ENCODE results near the gene DKK1.
"Not testable (repeated sequence)": the region's sequence is repeated elsewhere in the genome, so short reads cannot be mapped to it uniquely, and the experiment has no call there.

Gene DKK1

GRCh38 chr10:52318136-52318701 lies 4.1 kb downstream of the DKK1 start:
- no peak for DNase-seq (ENCODE audit: low spot score)

- DNase-seq (ENCODE audit: low spot score) = peak; percentile 53
These were observed 4.9 kb downstream of the DKK1 start for GRCh38 chr10:52318822-52319464.

- peak; percentile 18 for DNase-seq (ENCODE audit: low spot score)
These were observed 5.8 kb downstream of the DKK1 start for GRCh38 chr10:52319926-52320325.

GRCh38 chr10:52322323-52322722 lies 8.2 kb downstream of the DKK1 start:
- no peak for DNase-seq (ENCODE audit: low spot score)

GRCh38 chr10:52322936-52323335 lies 8.9 kb downstream of the DKK1 start:
- no peak for DNase-seq (ENCODE audit: low spot score)

GRCh38 chr10:52326382-52326781 lies 12.3 kb downstream of the DKK1 start:
- no peak for DNase-seq (ENCODE audit: low spot score)

GRCh38 chr10:52331638-52332364 lies 17.7 kb downstream of the DKK1 start:
- DNase-seq (ENCODE audit: low spot score) = no peak

GRCh38 chr10:52332815-52333214 lies 18.7 kb downstream of the DKK1 start:
- DNase-seq (ENCODE audit: low spot score) = no peak

- no peak for DNase-seq (ENCODE audit: low spot score)
These were observed 20.5 kb downstream of the DKK1 start for GRCh38 chr10:52334595-52334994.

GRCh38 chr10:52335665-52336064 lies 21.6 kb downstream of the DKK1 start:
- no peak for DNase-seq (ENCODE audit: low spot score)

- no peak for DNase-seq (ENCODE audit: low spot score)
These were observed 23.1 kb downstream of the DKK1 start for GRCh38 chr10:52337225-52337624.

GRCh38 chr10:52343439-52343838 lies 29.4 kb downstream of the DKK1 start:
- no peak for DNase-seq (ENCODE audit: low spot score)

GRCh38 chr10:52346394-52347326 lies 32.6 kb downstream of the DKK1 start:
- DNase-seq (ENCODE audit: low spot score) = no peak

GRCh38 chr10:52347327-52347667 lies 33.2 kb downstream of the DKK1 start:
- no peak for DNase-seq (ENCODE audit: low spot score)

GRCh38 chr10:52348037-52348564 lies 34.0 kb downstream of the DKK1 start:
- DNase-seq (ENCODE audit: low spot score) = no peak

- DNase-seq (ENCODE audit: low spot score) = peak; percentile 44
These were observed 37.8 kb downstream of the DKK1 start for GRCh38 chr10:52351914-52352330.

- DNase-seq (ENCODE audit: low spot score) = no peak
These were observed 39.1 kb downstream of the DKK1 start for GRCh38 chr10:52353205-52353604.

- peak; percentile 44 for DNase-seq (ENCODE audit: low spot score)
These were observed 39.9 kb downstream of the DKK1 start for GRCh38 chr10:52353960-52354394.

- DNase-seq (ENCODE audit: low spot score) = no peak
These were observed 43.9 kb downstream of the DKK1 start for GRCh38 chr10:52357971-52358370.

- no peak for DNase-seq (ENCODE audit: low spot score)
These were observed 45.4 kb downstream of the DKK1 start for GRCh38 chr10:52359441-52359840.

- not testable (repeated sequence) for DNase-seq (ENCODE audit: low spot score)
These were observed 51.7 kb downstream of the DKK1 start for GRCh38 chr10:52365547-52366432.

Measured in GM03348 (cell line).